Dendritic cell treated with granulocyte-macrophage colony-stimulating factor and Interleukin-4, amounts not matched to agents 40 ng/mL and 50 ng/mL, for 4 days (primary cell): Measurements from ENCODE around the gene PKN3.
A peak's percentile ranks its signal among the peaks of the same experiment; 100 is the strongest.

Experiments used
- H3K27ac Mint-ChIP-seq: one replicate; pipeline ENCODE4 v1.8.0; 2022; ENCODE audit warnings: mild to moderate bottlenecking, mixed read lengths
- H3K27me3 Mint-ChIP-seq: one replicate; pipeline ENCODE4 v1.8.0; 2022; ENCODE audit warnings: mild to moderate bottlenecking, mixed read lengths
- H3K36me3 Mint-ChIP-seq: one replicate; pipeline ENCODE4 v1.8.0; 2022; ENCODE audit warnings: low read depth, mixed read lengths
- H3K4me1 Mint-ChIP-seq: one replicate; pipeline ENCODE4 v1.8.0; 2022; ENCODE audit warnings: low read depth, mixed read lengths
- H3K4me3 Mint-ChIP-seq: one replicate; pipeline ENCODE4 v1.8.0; 2022; ENCODE audit warnings: mild to moderate bottlenecking, moderate library complexity, mixed read lengths
- H3K9me3 Mint-ChIP-seq: one replicate; pipeline ENCODE4 v1.8.0; 2022; ENCODE audit warnings: mixed read lengths
- intact Hi-C: fragments of 100-400 bp; cut with micrococcal nuclease; formaldehyde crosslinking; loops from one replicate; pipeline ENCODE4 v1.15.0; 2022

PKN3 gene

GRCh38 chr9:128702949-128703615, 779 bp downstream of the PKN3 start:
- Mint-ChIP-seq H3K27me3 (peaks cover 21% of the 10 kb centered on the region), H3K36me3 (no peaks in the 10 kb centered on the region), H3K27ac (peak overlapping the region; percentile 39), H3K9me3 (no peaks in the 10 kb centered on the region), H3K4me3 (peak overlapping the region; percentile 76), H3K4me1 (peaks cover 11% of the 10 kb centered on the region)
- intact Hi-C loops: loop anchor here (1.0 kb wide), 1 partner anchor 14 kb away; the partner anchor contains the start of gene SET

- Mint-ChIP-seq H3K27me3 (peaks cover 21% of the 10 kb centered on the region), H3K4me1 (peaks cover 11% of the 10 kb centered on the region), H3K27ac (no peak overlapping the region), H3K9me3 (no peaks in the 10 kb centered on the region), H3K36me3 (no peaks in the 10 kb centered on the region), H3K4me3 (no peak overlapping the region)
- intact Hi-C loops: no loop called here
Measured at GRCh38 chr9:128703616-128704355, 1.5 kb downstream of the PKN3 start.

- Mint-ChIP-seq H3K9me3 (no peaks in the 10 kb centered on the region), H3K27ac (no peak overlapping the region), H3K4me1 (peaks cover 11% of the 10 kb centered on the region), H3K27me3 (peaks cover 21% of the 10 kb centered on the region), H3K36me3 (no peaks in the 10 kb centered on the region), H3K4me3 (no peak overlapping the region)
- intact Hi-C loops: no loop called here
Measured at GRCh38 chr9:128704356-128704670, 2.0 kb downstream of the PKN3 start.

GRCh38 chr9:128705051-128705965, 3.0 kb downstream of the PKN3 start:
- H3K36me3 Mint-ChIP-seq: no peaks in the 10 kb centered on the region
- H3K27me3 Mint-ChIP-seq: peaks cover 21% of the 10 kb centered on the region
- intact Hi-C loops: no loop called here
- no peaks in the 10 kb centered on the region for H3K9me3 Mint-ChIP-seq
- H3K4me1 Mint-ChIP-seq: peaks cover 11% of the 10 kb centered on the region
- no peak overlapping the region for H3K4me3 Mint-ChIP-seq
- no peak overlapping the region for H3K27ac Mint-ChIP-seq

GRCh38 chr9:128706045-128706444, 3.7 kb downstream of the PKN3 start:
- H3K4me1 Mint-ChIP-seq: peaks cover 11% of the 10 kb centered on the region
- no peak overlapping the region for H3K4me3 Mint-ChIP-seq
- no peaks in the 10 kb centered on the region for H3K36me3 Mint-ChIP-seq
- no peak overlapping the region for H3K27ac Mint-ChIP-seq
- intact Hi-C loops: no loop called here
- H3K9me3 Mint-ChIP-seq: no peaks in the 10 kb centered on the region
- peaks cover 21% of the 10 kb centered on the region for H3K27me3 Mint-ChIP-seq

- no peak overlapping the region for H3K4me3 Mint-ChIP-seq
- H3K27ac Mint-ChIP-seq: no peak overlapping the region
- H3K36me3 Mint-ChIP-seq: no peaks in the 10 kb centered on the region
- H3K9me3 Mint-ChIP-seq: no peaks in the 10 kb centered on the region
- peaks cover 19% of the 10 kb centered on the region for H3K27me3 Mint-ChIP-seq
- H3K4me1 Mint-ChIP-seq: peaks cover 11% of the 10 kb centered on the region
- intact Hi-C loops: no loop called here
Measured at GRCh38 chr9:128706671-128707381, 4.5 kb downstream of the PKN3 start.

- Mint-ChIP-seq H3K4me1 (peaks cover 11% of the 10 kb centered on the region), H3K9me3 (no peaks in the 10 kb centered on the region), H3K27me3 (peaks cover 16% of the 10 kb centered on the region), H3K36me3 (no peaks in the 10 kb centered on the region), H3K27ac (no peak overlapping the region), H3K4me3 (no peak overlapping the region)
- intact Hi-C loops: no loop called here
Measured at GRCh38 chr9:128707446-128707845, 5.1 kb downstream of the PKN3 start.

- H3K9me3 Mint-ChIP-seq: no peaks in the 10 kb centered on the region
- H3K36me3 Mint-ChIP-seq: no peaks in the 10 kb centered on the region
- no peak overlapping the region for H3K27ac Mint-ChIP-seq
- no peaks in the 10 kb centered on the region for H3K27me3 Mint-ChIP-seq
- H3K4me3 Mint-ChIP-seq: no peak overlapping the region
- intact Hi-C loops: no loop called here
- H3K4me1 Mint-ChIP-seq: no peaks in the 10 kb centered on the region
Measured at GRCh38 chr9:128712451-128713410, 10.4 kb downstream of the PKN3 start.

- no peaks in the 10 kb centered on the region for H3K27me3 Mint-ChIP-seq
- no peaks in the 10 kb centered on the region for H3K36me3 Mint-ChIP-seq
- no peak overlapping the region for H3K4me3 Mint-ChIP-seq
- no peaks in the 10 kb centered on the region for H3K9me3 Mint-ChIP-seq
- intact Hi-C loops: no loop called here
- H3K27ac Mint-ChIP-seq: no peak overlapping the region
- H3K4me1 Mint-ChIP-seq: no peaks in the 10 kb centered on the region
Measured at GRCh38 chr9:128713411-128713780, 11.1 kb downstream of the PKN3 start.

GRCh38 chr9:128713941-128714573, 11.8 kb downstream of the PKN3 start:
- Mint-ChIP-seq H3K27ac (no peak overlapping the region), H3K4me1 (no peaks in the 10 kb centered on the region), H3K27me3 (no peaks in the 10 kb centered on the region), H3K9me3 (no peaks in the 10 kb centered on the region), H3K4me3 (no peak overlapping the region), H3K36me3 (no peaks in the 10 kb centered on the region)
- intact Hi-C loops: no loop called here

- H3K27me3 Mint-ChIP-seq: no peaks in the 10 kb centered on the region
- intact Hi-C loops: no loop called here
- H3K4me1 Mint-ChIP-seq: no peaks in the 10 kb centered on the region
- no peak overlapping the region for H3K27ac Mint-ChIP-seq
- H3K9me3 Mint-ChIP-seq: no peaks in the 10 kb centered on the region
- peaks cover 5% of the 10 kb centered on the region for H3K36me3 Mint-ChIP-seq
- no peak overlapping the region for H3K4me3 Mint-ChIP-seq
Measured at GRCh38 chr9:128714586-128715435, 12.5 kb downstream of the PKN3 start.

- Mint-ChIP-seq H3K36me3 (peaks cover 11% of the 10 kb centered on the region), H3K4me3 (no peak overlapping the region), H3K4me1 (peaks cover 2% of the 10 kb centered on the region), H3K27ac (no peak overlapping the region), H3K27me3 (no peaks in the 10 kb centered on the region), H3K9me3 (no peaks in the 10 kb centered on the region)
- intact Hi-C loops: no loop called here
Measured at GRCh38 chr9:128715436-128715750, 13.1 kb downstream of the PKN3 start.
